ENCODE results near the gene PSORS1C1.
"Not testable (repeated sequence)": the region's sequence is repeated elsewhere in the genome, so short reads cannot be mapped to it uniquely, and the experiment has no call there.

PSORS1C1 gene, protein sequence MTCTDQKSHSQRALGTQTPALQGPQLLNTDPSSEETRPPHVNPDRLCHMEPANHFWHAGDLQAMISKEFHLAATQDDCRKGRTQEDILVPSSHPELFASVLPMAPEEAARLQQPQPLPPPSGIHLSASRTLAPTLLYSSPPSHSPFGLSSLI

DNA sequence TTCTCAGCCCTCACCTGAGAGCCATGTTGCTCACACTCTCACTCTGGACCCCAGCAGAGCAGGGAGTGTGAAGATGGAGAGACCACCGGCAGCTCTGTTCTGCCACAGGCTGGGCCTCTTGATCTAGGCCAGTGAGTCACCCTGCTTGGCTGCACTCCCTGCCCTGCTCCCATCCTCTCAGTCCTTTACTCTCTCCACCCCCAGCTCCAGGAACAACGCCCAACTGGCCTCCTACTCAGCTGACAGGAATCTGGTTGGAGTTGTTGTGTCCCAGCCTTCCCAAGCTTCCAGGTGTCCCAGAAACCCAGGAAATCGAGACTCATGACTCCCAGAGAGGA is at the start of gene PSORS1C1:
PSORS1C1 (plus strand) TSS at position 260 of the 338 bp plus-strand sequence. CDS start 14,833 bp downstream, outside the sequence.
- DNase-seq, result peak; percentile 60

DNA sequence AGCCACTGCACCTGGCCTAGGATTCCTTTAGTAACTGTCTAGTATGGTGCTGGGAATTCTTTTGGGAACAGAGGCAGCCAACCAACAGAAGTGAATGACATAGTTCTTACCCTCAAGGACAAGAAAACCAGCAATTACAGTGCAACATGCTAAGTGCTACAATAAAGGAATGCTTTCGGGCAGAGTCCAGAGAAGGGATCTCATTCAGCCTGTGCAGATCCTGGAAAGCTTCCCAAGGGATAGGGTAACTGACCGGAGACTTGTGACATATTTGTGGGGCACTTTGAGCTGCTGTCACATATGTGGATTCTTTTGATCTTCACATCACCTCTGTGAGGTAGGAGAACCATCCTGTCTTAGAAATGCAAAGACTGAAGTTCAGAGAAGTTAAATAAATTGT is 49.0 kb upstream of the PSORS1C1 start:
- DNase-seq, result no peak

DNA sequence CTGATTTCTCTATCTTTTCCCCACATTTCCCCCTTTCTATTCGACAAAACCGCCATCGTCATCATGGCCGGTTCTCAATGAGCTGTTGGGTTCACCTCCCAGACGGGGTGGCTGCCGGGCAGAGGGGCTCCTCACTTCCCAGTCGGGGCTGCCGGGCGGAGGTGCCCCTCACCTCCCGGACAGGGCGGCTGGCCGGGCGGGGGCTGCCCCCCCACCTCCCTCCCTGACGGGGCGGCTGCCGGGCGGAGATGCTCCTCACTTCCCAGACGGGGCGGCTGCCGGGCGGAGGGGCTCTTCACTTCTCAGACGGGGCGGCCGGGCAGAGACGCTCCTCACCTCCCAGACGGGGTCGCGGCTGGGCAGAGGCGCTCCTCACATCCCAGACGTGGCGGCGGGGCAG is 47.6 kb upstream of the PSORS1C1 start:
- not testable (repeated sequence) for DNase-seq

DNA sequence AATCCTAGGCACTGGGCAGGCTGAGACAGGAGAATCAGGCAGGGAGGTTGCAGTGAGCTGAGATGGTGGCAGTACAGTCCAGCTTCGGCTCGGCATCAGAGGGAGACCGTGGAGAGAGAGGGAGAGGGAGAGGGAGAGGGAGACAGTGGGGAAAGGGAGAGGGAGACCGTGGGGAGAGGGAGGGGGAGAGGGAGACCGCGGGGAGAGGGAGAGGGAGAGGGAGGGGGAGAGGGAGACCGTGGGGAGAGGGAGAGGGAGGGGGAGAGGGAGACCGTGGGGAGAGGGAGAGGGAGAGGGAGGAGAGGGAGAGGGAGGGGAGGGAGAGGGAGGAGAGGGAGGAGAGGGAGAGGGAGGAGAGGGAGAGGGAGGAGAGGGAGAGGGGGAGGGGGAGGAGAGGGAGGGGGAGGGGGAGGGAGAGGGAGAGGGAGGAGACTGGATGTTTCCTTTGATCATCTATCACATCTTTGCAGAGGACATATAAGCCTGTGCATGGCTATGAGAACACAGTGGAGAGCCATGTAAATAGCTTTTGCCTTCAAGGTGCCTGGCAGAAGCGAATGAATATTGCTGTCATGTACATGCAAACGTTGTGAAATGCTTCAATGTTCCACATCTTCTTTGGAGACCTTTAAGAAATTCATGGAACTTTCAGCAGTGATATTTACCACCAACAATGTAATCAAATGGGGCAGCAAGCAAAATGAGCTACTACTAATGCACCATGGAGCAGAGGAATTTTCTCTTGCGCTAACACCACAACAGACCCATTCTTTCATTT is 46.5 kb upstream of the PSORS1C1 start:
- DNase-seq, result not testable (repeated sequence)

DNA sequence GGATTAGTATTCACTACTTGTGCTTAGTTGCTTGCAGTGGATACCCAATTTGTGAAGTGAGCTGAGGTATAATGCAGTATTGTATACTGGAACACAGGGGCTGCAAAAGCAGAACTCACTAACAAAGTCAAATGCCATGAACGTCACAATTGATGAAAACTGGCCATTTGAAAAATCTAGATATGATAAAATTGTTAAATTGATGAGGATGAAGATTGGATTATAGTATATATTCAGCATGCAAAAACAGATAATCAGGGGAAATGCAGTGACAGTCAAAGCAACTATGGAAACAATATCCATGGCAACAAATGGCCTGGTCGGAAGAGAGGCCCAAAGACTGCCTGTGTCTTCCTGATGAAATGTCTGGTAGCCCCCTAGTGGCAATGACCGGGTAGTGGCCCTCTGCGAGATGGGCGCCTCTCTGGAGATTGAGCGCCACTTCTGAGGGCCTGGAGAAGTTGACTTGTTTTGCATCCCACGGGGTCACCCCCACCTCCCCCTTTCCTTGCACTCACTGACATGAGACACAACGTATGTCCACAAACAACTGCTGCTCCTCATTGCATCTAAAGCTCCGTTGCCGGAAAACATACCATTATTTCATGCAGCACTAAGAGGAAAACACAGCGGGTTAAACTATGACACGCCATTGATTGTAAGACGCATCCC is 45.8 kb upstream of the PSORS1C1 start:
- DNase-seq, result peak; percentile 91

DNA sequence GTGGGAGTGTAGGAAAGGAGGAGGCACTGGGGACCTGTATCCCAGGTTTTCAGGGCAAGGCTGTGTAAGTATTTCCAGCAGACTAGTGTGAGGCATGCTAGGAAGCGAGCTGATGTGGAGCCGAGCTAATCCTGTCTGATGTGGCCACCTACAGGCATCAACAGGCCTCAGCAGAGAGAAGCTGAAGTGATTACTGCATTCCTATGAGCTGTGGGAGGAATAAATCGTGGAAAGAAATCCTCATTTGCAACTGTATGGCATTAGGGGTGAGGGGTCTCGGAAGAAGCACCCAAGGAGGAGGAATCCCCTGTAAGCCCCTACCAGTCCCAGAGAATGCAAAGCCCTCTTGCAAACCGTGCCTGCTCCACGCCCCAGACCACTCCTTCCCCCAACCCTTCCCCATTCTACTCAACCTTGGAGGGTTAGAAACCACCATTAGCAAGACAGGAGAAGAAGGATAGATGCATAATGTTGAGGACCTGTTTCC is 43.8 kb upstream of the PSORS1C1 start:
- peak; percentile 73 for DNase-seq

DNA sequence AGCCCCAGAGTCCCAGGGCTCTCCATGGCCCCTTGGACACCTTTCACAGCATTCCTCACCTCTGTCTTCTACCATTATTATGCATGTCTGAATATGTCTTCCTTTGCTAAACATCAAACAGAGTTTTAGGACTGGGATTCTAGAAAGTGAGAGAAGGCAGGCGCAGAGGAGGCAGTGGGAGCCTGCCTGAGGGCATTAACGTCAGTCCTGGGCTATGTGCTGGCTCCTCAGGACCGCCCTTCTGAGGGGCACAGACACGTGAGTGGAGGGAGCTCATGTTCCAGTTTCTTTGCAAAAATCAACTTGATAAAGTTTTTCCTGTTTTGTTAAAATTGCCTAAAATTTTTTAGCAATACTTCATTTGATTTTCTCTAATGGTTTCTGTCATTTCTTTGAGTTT is 40.2 kb upstream of the PSORS1C1 start:
- no peak for DNase-seq

DNA sequence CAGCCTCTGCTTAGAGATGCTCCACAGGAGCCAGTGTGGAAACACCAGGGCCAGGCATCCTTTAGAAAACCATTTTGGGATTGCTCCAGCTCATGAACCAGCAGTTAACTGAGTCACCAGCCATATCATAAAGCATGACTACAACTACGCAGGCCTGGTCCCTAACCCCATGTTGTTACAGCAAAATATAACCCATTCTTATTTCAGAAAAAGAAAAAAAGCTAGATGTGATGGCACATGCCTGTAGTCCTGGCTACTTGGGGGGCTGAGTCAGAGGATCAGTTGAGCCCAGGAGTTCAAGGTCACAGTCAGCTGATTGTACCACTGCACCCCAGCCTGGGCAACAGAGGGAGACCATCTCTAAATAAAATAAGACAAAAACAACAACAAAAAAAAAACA is 39.1 kb upstream of the PSORS1C1 start:
- DNase-seq, result no peak

DNA sequence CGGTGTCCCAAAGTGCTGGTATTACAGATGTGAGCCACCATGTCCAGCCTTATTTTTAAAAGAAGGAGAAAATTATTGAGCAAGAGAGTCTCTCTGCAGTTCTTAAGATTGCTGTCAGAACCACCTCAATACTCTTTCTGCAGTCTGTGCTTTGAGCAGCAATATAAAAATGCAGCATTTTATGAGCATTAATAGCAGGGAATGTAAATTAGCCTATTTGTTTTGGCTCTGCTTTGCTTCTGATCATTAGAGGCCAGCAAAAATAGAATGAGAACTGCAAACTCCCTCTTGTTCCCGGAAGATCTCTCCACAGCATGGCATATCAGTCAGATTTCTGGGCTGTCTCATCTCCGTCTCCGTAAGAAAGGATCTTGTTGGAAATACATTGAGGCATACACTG is 38.0 kb upstream of the PSORS1C1 start:
- DNase-seq, result no peak

DNA sequence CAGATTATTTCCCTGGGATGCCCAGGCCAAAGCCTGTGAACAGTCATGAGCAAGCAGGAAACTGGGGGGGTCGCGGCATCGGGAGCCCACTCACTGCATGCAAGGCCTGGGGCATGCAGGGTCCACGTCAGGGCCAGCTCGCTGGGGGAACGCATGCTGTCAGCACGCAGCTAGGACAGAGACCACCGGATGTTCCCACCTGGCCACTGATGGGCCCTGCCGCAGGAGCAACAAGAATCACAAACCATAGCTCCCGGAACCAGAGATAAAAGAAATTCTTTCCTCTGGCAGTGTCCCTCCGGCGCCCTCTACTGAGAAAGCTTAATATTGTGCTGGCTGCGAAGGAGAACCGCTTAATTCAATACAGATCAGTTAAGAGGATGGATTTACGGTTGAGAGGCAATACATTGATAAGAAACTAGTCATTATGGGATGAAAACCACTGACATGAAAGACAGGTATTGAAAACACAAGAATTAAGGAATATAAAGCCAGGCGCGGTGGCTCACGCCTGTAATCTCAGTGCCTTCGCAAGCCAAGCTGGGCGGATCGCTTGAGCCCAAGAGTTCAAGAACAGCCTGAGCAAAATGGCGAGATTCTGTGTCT is 34.8 kb upstream of the PSORS1C1 start:
- DNase-seq, result peak; percentile 85

DNA sequence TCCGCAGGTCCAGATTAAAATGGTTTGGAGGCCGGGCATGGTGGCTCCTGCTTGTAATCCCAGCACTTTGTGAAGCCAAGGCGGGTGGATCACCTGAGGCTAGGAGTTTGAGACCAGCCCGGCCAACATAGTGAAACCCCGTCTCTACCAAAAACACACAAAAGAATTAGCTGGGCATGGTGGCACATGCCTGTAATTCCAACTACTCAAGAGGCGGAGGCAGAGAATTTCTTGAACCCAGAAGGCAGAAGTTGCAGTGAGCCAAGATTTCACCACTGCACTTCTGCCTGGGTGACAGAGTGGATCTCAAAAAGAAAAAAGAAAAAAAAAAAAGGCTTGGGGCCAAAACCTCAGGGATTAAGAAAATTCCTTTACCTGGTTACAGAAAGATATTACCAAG is 32.7 kb upstream of the PSORS1C1 start:
- DNase-seq, result no peak

DNA sequence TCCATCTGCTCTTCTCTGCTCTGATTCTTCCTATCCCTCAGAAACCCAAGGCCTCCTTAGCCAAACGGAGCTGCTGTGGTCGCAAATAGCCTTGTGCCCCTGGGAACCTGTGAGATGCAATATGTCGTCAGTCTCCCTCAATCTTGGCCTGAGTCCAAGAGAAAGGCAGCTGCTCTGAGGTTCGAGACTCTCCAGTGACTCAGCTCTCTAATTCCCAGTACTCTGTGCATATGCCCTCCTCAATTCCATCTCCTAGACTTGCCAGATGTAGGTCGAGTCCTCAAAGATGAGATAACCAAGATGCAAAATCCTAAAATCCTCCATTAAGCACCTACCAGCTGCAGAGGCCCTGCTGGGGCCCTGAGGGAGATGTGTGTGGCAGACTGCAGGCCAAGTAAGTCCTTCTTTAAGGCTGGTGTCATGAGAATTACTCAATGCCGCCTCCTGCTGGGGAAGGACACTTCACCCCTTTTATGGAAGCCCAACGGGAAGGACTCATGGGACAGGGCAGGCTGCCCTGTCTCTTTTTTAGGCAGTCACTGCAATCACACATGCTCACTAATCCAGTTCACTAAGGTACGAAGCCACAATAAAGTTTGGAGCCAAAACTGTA is 30.8 kb upstream of the PSORS1C1 start:
- DNase-seq, result peak; percentile 51

DNA sequence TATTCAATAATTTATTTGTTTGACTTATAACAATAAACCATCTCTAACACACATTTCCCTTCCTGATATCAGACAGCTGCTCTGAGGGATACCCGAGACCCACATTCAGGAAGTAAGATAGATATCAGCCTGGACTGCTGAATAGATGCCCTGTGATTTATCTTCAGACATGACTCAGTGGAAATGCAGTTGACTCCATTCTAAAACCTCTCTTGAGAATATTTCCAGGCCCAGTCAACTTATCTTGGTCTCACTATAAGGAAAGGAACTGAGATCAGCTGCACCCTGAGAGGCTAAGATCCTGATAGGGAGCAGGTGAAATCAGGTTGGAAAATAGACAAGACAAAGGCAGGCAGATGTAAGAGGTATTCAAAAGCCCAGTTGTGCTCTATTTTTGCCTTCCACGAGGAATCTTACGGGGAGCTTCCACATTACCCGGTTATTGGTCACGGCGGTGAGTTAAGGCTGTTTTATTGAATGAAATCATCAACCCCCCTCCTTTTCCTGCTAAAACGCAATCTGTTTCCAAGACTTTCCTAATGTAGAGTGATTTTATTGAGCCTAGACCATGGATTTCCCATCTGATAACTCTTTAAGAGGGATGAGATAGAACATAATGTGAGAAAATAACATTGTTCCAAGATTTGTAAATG is 27.7 kb upstream of the PSORS1C1 start:
- no peak for DNase-seq

DNA sequence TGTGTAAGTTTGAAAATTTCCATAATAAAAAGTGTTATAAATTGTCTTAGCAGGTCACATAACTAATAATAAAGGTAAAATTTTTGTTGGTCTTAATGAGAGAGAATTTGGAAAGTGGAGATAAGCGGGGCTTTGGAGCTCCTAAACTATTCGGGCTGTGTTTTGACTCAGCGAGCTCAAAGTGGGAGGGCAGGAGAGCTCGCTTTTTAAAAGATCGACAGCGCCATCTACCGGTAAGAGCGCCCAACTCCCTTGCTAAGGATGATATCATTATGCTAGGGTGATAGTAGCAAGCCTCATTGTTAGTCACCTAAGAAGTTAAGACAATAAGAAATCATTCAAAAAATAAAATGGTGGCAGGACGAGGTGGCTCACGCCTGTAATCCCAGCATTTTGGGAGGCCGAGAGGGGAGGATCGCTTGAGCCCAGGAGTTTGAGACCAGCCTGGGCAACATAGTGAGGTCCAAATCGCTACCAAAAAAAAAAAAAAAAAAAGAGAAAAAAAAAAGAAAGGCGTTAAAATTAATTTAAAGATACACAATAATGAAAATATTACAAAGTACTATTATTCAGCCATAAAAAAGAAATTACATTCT is 27.0 kb upstream of the PSORS1C1 start:
- peak; percentile 87 for DNase-seq

DNA sequence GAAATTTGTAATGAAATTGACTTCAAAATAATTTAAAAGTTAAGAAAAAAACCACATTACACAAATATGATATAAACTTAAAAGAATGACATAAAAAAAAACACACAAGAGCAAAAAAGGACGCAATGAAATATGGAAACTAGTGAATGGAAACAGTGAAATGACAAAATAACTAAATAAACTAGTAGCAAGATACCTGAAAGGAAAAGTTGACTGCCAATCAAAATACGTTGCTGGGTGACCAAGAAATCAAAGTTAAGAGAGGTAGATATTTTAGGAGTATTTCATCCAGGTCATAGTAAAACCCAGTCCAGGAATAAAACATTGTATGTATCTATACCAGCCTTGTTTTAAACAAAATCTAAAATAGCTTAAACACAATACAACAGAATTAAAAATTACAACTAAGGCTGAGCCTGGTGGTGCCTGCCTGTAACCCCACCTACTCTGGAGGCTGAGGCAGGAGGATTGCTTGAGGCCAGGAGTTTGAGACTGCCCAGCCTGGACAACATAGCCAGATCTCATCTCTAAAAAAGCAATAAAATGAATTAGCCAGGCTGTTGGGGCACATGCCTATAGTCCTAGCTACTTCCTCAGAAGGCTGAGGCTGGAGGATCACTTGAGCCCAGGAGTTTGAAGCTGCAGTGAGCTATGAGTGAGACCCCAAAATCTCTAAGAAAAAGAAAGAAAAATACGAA is 24.2 kb upstream of the PSORS1C1 start:
- no peak for DNase-seq

DNA sequence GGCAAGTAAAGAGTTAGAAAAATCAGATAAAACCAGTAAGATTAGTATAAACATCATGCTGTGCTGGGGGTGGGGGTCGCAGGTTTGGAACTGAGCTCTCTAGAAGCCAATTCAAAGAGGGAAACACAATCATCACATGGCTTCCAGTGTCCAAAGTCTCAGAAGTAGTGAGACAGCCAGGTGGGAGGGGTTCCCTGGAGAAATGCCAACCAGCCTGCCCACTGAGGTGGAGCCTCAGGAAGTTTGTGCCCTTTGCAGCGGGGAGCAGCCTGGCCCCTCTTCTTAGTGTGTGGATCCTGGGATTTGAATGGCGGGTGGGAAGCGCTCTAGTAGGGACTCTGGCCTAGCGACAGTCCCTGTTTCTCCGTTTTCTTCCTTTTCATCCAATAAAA is 23.6 kb upstream of the PSORS1C1 start:
- DNase-seq, result no peak

DNA sequence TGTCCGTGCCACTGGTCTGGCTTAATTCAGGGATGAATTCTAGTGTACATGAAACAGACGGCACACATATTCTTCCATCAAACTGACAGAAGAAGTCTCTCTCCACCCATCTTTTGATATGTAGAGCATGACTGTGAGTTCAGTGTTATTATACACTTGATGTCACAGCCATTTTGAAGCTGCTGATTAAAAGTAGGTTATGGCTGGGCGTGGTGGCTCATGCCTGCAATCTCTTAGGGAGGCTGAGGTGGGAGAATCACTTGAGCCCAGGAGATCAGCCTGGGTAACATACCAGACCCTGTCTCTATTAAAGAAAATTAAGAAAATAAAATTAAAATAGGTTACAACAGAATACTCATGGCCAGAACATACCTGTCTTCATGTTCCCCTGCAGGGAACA is 22.9 kb upstream of the PSORS1C1 start:
- no peak for DNase-seq

DNA sequence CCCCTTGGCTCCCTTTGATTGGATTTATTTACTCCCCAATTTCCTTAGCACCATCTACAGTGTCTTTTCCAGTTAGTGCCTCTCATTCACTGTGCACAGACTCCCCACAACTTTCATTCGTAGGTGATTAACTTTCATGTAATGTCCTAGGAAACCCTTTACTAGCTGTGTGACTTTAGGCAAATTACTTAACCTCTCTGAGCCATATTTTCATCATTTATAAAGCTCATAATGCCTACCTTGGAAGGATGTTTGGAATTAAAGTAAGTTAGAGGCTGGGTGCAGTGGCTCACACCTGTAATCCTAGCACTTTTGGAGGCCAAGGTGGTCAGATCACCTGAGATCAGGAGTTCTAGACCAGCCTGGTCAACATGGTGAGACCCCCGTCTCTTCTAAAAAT is 22.4 kb upstream of the PSORS1C1 start:
- DNase-seq, result no peak

DNA sequence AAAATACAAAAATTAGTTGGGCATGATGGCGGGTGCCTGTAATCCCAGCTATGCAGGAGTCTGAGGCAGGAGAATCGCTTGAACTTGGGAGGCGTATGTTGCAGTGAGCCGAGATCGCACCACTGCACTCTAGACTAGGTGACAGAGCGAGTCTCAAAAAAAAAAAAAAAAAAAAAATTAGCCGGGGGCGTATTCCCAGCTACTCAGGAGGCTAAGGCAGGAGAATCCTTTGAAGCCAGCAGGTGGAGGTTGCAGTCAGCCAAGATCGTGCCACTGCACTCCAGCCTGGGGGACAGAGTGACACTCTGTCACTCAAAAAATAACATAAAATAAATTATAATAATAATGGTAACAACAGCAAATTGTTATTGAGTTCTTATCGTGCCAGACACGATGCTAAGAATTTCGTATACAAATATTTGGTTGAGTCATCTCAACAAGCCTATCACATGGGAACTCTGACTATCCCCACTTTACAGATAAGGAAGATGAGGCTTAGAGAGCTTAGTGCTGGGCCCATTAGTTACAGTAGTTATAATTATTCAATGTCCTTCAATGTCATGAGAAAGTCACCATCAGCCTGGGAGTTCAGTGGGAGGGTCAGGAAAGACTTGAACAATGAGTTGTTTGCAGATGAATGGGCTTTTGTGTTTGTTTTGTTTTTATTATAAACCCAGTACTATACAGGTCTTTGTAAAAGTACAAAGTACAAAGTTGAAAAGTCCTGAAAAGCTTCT is 21.7 kb upstream of the PSORS1C1 start:
- DNase-seq, result peak; percentile 38

DNA sequence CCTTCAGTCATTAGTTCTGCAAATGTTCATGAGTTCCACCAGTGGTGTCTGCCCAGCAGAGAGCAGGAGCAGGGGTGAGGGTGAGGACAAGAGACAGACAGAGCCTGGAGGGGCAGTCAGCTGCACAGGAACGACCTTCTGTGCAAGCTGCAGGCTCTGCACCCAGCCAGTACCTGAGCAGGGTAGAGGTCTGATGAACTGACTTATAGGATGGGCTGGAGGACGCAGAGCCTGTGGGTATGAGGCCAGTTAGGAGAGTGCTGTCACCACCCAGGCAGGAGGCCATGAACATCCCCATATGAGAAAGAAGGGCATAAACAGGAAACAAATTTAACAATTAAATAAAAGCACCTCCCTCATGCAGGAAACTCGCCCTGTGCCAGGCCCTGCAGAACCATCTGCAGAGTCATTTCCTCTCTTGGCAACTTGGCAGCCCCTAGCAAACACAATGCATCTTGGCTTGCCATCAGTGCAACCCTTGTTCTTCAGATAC is 20.2 kb upstream of the PSORS1C1 start:
- no peak for DNase-seq

DNA sequence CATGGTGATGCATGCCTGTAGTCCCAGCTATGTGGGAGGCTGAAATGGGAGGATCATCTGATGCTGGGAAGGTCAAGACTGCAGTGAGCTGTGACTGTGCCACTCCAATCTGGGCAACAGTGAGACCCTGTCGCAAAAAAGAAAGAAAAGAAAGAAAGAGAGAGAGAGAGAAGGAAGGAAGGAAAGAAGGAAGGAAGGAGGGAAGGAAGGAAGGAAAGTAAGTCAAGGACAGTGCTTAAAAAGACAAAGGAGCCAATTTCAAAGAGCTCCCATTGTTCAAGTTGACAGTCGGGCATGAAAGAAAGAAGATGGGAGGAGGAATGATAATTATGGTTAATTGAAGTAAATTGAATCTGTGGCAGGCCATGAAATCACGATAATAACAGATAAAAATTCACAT is 18.4 kb upstream of the PSORS1C1 start:
- DNase-seq, result no peak

Measured in DMS53 (cell line).